ENCODE results near the gene NFIA. TPM values are rescaled to one million over a fixed set of nuclear protein-coding genes. Genes with fewer than 3 reads are reported as not detected.

NFIA gene
- total and polyA plus RNA-seq, 9 of the 15 experiments (the other 6 are each of a cell fraction or from before 2014, with no cell fraction given) = 5.3 to 24.9 (median 9.8) TPM

- no peak for TF ChIP-seq DNMT1 (IDR thresholded peaks at IDR 0.05)
- TF ChIP-seq, protein P1, sequence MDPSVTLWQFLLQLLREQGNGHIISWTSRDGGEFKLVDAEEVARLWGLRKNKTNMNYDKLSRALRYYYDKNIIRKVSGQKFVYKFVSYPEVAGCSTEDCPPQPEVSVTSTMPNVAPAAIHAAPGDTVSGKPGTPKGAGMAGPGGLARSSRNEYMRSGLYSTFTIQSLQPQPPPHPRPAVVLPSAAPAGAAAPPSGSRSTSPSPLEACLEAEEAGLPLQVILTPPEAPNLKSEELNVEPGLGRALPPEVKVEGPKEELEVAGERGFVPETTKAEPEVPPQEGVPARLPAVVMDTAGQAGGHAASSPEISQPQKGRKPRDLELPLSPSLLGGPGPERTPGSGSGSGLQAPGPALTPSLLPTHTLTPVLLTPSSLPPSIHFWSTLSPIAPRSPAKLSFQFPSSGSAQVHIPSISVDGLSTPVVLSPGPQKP (CRISPR knock-in tag; IDR thresholded peaks at IDR 0.05) = no peak
- TF ChIP-seq CTCF (IDR thresholded peaks at IDR 0.05 in 2 of 3, conservative IDR thresholded peaks at IDR 0.05 in 1 of 3; ENCODE audit: insufficient read depth in 2 of 3, low read depth in 1 of 3, low read length in 3 of 3) = no peak
- TF ChIP-seq JUN (IDR thresholded peaks at IDR 0.05; ENCODE audit: borderline replicate concordance, low read depth, low read length) = no peak
- TF ChIP-seq JUN (CRISPR knock-in tag; IDR thresholded peaks at IDR 0.05; ENCODE audit: borderline replicate concordance) = no peak
- no peak for TF ChIP-seq ZNF3 (CRISPR knock-in tag; IDR thresholded peaks at IDR 0.05)
- no peak for TF ChIP-seq ZNF324 (CRISPR knock-in tag; IDR thresholded peaks at IDR 0.05)
- TF ChIP-seq GTF2F1 (IDR thresholded peaks at IDR 0.05; ENCODE audit: low read depth, low read length) = no peak
- no peak for TF ChIP-seq ZNF436 (CRISPR knock-in tag; IDR thresholded peaks at IDR 0.05)
- no peak for TF ChIP-seq SIN3A (IDR thresholded peaks at IDR 0.05; ENCODE audit: borderline replicate concordance in 2 of 2, control insufficient read depth in 1 of 2, low read depth in 2 of 2, low read length in 2 of 2)
- TF ChIP-seq, protein P2, sequence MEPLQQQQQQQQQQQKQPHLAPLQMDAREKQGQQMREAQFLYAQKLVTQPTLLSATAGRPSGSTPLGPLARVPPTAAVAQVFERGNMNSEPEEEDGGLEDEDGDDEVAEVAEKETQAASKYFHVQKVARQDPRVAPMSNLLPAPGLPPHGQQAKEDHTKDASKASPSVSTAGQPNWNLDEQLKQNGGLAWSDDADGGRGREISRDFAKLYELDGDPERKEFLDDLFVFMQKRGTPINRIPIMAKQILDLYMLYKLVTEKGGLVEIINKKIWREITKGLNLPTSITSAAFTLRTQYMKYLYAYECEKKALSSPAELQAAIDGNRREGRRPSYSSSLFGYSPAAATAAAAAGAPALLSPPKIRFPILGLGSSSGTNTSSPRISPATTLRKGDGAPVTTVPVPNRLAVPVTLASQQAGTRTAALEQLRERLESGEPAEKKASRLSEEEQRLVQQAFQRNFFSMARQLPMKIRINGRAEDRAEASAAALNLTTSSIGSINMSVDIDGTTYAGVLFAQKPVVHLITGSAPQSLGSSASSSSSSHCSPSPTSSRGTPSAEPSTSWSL (CRISPR knock-in tag; IDR thresholded peaks at IDR 0.05; ENCODE audit: borderline replicate concordance) = no peak
- no peak for TF ChIP-seq SRSF3 (IDR thresholded peaks at IDR 0.05; ENCODE audit: insufficient read depth, low read length)
- no peak for TF ChIP-seq ZC3H8 (IDR thresholded peaks at IDR 0.05)
Measured at GRCh38 chr1:61392409-61393242, 310.3 kb downstream of the NFIA start (continued).
